Thoracic aorta (tissue), 2 donors: ENCODE measurements around the gene INPP1. TPM values are rescaled to one million over a fixed set of nuclear protein-coding genes. Genes with fewer than 3 reads are reported as not detected.

ENCODE experiments used
- ATAC-seq: fragments of 150-250 bp; one replicate; pipeline ENCODE4 v1.8.0; 2017; ENCODE audit warnings: low read depth; ENCODE audit not compliant: insufficient number of reproducible peaks, low FRiP score
- DNase-seq: peaks from one replicate; pipeline ENCODE4 v3.0.0-alpha.2; 2020; ENCODE audit warnings: low spot score
- H3K27ac ChIP-seq, 2 donors: fragments of 200-600 bp; sonication (generic); 1 replicate in 1 of 2; 2 replicates in 1 of 2; pipeline ENCODE4 v1.5.1; 2016; ENCODE audit warnings: mild to moderate bottlenecking in 2 of 2, moderate library complexity in 2 of 2
- H3K27me3 ChIP-seq: fragments of 200-600 bp; sonication (generic); replicated peaks from 2 replicates; pipeline ENCODE4 v1.6.0; 2016; ENCODE audit warnings: mild to moderate bottlenecking; ENCODE audit not compliant: insufficient read depth
- H3K36me3 ChIP-seq: fragments of 200-600 bp; sonication (generic); one replicate; pipeline ENCODE4 v1.5.1; 2016
- H3K4me1 ChIP-seq, 2 donors: fragments of 200-600 bp; sonication (generic); 1 replicate in 1 of 2; 2 replicates in 1 of 2; pipeline versions ENCODE4 v1.5.1 to v1.6.0; 2016; ENCODE audit warnings: low read depth in 2 of 2, mild to moderate bottlenecking in 1 of 2; ENCODE audit not compliant: control insufficient read depth in 1 of 2
- H3K4me3 ChIP-seq: fragments of 200-600 bp; sonication (generic); 2 replicates; pipeline ENCODE4 v1.5.1; 2016; ENCODE audit warnings: mild to moderate bottlenecking
- H3K9me3 ChIP-seq: fragments of 200-600 bp; sonication (generic); 2 replicates; pipeline ENCODE4 v1.5.1; 2016
- total RNA-seq, 2 donors: library from RNA; depleted of rRNA; stranded (reverse); fragments of >200 nt; gene quantifications; one replicate each; pipeline versions ENCODE4 v1.1.0 to v1.2.3, GENCODE V29; 2016
- TF ChIP-seq, protein P1 (sequence below): fragments of 200-600 bp; sonication (generic); IDR thresholded peaks from one replicate; pipeline ENCODE4 v1.5.1; 2019; ENCODE audit warnings: antibody characterized with exemption

The INPP1 gene
- total RNA-seq, 2 donors from 2014 or later: 13.0 to 36.6 TPM

DNA sequence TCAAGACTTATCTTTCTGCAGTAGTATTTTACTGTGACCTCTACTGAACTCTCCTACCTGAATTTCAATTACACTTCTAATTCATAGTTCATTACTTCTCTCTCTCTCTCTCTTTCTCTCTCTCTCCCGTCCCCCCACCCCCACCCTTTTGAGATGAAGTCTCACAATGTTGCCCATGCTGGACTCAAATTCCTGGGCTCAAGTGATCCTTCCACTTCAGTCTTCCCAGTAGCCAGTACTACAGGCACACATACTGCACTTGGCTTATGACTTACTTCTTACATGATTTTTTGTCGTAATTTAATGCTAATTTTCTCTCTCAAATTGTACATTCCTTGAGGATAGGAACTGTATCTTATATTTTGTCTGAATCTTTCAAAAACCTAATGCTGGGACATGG, 17.8 kb upstream of the INPP1 start:
- Histone ChIP-seq H3K36me3 (no peaks in the 10 kb centered on the region), H3K9me3 (no peaks in the 10 kb centered on the region), H3K27me3 (no peaks in the 10 kb centered on the region), H3K4me3 (no peak overlapping the region), H3K27ac (no peak overlapping the region), H3K4me1 (no peaks in the 10 kb centered on the region)
- no peak for DNase-seq
- ATAC-seq: no peak
- TF ChIP-seq, protein P1, sequence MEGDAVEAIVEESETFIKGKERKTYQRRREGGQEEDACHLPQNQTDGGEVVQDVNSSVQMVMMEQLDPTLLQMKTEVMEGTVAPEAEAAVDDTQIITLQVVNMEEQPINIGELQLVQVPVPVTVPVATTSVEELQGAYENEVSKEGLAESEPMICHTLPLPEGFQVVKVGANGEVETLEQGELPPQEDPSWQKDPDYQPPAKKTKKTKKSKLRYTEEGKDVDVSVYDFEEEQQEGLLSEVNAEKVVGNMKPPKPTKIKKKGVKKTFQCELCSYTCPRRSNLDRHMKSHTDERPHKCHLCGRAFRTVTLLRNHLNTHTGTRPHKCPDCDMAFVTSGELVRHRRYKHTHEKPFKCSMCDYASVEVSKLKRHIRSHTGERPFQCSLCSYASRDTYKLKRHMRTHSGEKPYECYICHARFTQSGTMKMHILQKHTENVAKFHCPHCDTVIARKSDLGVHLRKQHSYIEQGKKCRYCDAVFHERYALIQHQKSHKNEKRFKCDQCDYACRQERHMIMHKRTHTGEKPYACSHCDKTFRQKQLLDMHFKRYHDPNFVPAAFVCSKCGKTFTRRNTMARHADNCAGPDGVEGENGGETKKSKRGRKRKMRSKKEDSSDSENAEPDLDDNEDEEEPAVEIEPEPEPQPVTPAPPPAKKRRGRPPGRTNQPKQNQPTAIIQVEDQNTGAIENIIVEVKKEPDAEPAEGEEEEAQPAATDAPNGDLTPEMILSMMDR: no peak

DNA sequence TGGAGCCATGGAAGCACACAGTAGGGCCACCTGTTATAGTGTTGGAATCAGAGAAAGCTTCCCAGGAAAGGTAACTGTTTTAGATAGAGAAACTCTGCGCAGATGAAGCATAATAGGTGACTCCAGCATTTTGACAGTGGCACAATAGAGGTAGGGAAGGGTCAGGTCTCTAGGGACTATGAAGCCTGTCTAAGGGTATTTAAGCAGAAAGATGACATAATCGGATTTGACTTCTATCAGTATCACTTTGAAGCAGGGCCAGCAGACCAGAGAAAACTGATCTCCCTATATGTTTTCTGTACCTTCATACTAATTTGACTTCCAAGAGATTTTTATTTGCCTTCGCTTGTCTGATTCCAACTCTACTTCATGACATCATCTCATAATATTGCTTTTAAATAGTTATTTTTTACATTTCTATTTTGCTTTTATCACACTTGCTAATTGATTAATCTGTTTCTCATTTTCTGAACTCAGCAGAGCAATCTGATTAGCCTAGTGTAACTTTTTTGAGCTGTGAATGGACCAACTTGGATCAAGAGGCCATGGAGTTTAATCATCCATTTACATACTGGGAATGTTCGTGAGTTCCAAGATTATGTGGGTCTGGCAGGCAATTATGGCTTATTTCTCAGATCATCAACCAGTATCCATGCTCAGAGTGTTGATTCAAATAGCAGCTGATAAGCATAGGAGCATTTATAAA, 15.4 kb upstream of the INPP1 start:
- no peaks in the 10 kb centered on the region for H3K27me3 ChIP-seq
- H3K27ac ChIP-seq: no peak overlapping the region
- no peaks in the 10 kb centered on the region for H3K36me3 ChIP-seq
- ATAC-seq: no peak
- no peak overlapping the region for H3K4me3 ChIP-seq
- H3K9me3 ChIP-seq: no peaks in the 10 kb centered on the region
- TF ChIP-seq, protein P1: no peak
- DNase-seq: no peak
- peaks cover 0 to 1% of the 10 kb centered on the region in 2 donors for H3K4me1 ChIP-seq

DNA sequence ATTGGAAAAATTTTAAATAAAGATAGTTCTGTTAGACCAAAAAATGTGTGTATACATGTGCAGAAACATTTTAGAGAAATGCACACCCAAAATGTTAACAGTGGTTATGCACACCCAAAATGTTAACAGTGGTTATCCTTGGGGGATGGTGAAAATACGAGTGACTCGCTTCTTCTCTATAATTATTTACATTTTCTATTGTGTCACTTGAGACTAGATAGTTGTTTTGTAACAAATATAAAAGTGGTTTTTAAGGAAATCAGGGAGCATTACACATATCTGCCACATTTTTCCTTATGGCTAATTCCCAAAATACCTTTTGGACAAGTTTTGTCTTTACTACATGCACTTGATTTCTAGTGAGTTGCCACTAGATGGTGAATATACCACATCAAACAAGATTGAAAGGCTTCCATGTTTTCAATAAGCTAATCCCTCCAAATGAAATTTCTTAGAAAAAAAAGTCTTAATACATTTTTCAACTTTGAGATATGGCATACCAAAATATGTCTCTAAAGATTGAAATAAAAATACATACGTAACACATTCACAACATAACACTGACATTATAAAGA, 14.7 kb upstream of the INPP1 start:
- no peak for DNase-seq
- no peak for ATAC-seq
- Histone ChIP-seq H3K4me1 (peaks cover 0 to 7% of the 10 kb centered on the region in 2 donors), H3K36me3 (no peaks in the 10 kb centered on the region), H3K4me3 (no peak overlapping the region), H3K27me3 (no peaks in the 10 kb centered on the region), H3K9me3 (no peaks in the 10 kb centered on the region), H3K27ac (no peak overlapping the region)
- TF ChIP-seq, protein P1: no peak

DNA sequence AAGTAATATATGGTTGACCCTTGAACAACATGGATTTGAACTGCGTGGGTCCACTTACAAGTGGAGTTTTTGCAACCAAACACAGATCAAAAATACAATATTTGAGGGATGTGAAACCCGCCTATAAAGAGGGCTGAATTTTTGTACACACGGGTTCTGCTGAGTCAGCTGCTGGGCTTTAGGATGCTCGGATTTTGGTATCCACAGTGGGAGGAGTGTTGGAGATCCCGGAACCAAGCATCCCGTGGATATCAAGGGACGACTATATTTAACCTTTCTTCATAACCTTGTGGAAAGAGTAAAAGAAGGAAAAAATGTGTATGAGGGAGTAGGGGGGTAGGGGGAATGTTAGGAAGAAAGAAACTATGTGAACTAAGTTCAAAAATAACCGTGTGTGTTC, 10.0 kb upstream of the INPP1 start:
- Histone ChIP-seq H3K4me1 (peaks cover 0 to 19% of the 10 kb centered on the region in 2 donors), H3K9me3 (no peaks in the 10 kb centered on the region), H3K27ac (peak overlapping the region; percentile 18 to 65), H3K4me3 (peak overlapping the region; percentile 45), H3K36me3 (no peaks in the 10 kb centered on the region), H3K27me3 (no peaks in the 10 kb centered on the region)
- ATAC-seq (no peak), DNase-seq (no peak)
- TF ChIP-seq, protein P1: no peak

DNA sequence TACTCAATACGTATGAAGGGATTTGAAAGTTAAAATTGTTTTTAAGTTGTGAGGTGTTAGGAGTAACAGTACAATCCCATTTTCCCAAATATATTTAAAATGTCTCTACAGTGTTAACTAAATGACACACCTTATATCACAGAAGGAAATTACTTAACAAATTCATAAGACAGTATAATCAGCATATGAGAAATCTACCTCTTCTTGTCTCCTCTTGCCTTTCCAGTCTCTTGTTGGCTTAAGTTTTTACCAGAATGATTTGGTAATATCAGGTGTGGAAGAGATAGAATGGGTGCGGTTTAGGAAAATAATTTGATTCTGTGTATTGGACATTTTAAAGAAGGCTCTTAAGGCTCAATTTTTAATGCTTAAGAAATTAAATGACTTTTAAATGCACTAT, 9.5 kb upstream of the INPP1 start:
- peak overlapping the region; percentile 45 for H3K4me3 ChIP-seq
- no peaks in the 10 kb centered on the region for H3K36me3 ChIP-seq
- no peaks in the 10 kb centered on the region for H3K27me3 ChIP-seq
- no peak for DNase-seq
- no peak for ATAC-seq
- H3K4me1 ChIP-seq: peaks cover 0 to 19% of the 10 kb centered on the region in 2 donors
- H3K9me3 ChIP-seq: no peaks in the 10 kb centered on the region
- peak overlapping the region; percentile 18 to 65 for H3K27ac ChIP-seq
- TF ChIP-seq, protein P1: no peak
